HG03039 (cell line): ENCODE measurements around the gene COL1A1.

Source experiments
- ATAC-seq: cut with Tn5 transposase; IDR thresholded peaks from one replicate; pipeline ENCODE4 v1.9.1; 2021; ENCODE audit warnings: mild to moderate bottlenecking, moderate library complexity; ENCODE audit not compliant: unreplicated experiment

Gene COL1A1

DNA sequence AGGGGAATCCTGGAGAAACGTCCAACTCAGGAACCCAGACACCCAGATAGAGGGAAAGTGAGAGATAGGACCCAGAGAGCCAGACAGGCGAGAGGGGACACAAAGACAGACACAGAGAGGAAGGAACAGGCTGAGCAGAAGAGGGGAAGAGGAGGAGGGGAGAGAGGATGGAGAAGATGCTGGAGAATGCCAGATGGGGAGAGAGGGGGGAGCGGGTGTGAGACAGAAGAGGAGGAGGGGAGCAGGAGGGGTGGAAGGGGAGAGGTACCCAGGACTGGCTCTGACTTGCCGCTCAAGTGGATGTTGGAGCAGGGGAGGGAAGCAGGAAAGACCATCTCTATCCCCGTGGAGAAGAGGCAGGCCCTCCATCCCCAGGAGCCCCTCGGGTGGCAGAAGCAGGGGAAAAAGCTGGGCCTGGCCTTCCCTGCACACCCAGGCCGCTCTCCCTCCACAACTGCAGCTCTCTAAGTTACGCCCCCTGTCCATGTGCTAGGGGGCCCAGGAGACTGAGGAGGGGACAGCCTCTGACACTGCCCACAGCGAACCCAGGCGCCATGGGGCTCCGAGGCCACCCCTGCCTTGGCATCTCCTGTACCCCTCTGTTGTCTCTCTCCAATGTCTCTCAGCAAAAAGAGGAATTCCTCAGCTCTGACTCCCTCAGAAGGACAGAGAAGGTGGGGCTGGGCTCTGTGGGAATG is 55.8 kb downstream of the COL1A1 start:
- ATAC-seq = no peak

GRCh38 chr17:50144845-50145531 is 56.4 kb downstream of the COL1A1 start:
- no peak for ATAC-seq

DNA sequence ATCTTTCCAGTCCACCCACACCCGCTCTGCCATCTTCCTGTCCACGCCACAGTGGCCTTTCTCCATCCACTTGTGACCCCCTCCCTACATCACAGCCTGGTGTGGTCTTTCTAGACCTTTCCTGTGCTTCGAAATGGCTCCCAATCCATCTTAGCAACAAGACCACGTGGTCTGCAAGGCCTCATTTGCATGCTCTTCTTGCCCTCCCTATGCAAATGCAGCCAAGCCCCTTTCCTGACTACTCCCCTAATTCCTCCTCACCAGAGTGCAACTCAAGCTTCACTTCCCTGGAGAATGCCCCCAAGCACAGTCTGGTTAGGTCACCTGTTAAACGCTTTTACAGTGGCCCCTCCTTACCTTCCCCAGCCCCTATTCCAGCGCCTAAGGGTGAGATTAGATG is 57.1 kb downstream of the COL1A1 start:
- ATAC-seq = no peak

- ATAC-seq = no peak
These were observed 57.8 kb downstream of the COL1A1 start for GRCh38 chr17:50143461-50144176.

- ATAC-seq = no peak
These were observed 59.7 kb downstream of the COL1A1 start for GRCh38 chr17:50141745-50142110.

- ATAC-seq = no peak
These were observed 60.2 kb downstream of the COL1A1 start for GRCh38 chr17:50141026-50141744.

DNA sequence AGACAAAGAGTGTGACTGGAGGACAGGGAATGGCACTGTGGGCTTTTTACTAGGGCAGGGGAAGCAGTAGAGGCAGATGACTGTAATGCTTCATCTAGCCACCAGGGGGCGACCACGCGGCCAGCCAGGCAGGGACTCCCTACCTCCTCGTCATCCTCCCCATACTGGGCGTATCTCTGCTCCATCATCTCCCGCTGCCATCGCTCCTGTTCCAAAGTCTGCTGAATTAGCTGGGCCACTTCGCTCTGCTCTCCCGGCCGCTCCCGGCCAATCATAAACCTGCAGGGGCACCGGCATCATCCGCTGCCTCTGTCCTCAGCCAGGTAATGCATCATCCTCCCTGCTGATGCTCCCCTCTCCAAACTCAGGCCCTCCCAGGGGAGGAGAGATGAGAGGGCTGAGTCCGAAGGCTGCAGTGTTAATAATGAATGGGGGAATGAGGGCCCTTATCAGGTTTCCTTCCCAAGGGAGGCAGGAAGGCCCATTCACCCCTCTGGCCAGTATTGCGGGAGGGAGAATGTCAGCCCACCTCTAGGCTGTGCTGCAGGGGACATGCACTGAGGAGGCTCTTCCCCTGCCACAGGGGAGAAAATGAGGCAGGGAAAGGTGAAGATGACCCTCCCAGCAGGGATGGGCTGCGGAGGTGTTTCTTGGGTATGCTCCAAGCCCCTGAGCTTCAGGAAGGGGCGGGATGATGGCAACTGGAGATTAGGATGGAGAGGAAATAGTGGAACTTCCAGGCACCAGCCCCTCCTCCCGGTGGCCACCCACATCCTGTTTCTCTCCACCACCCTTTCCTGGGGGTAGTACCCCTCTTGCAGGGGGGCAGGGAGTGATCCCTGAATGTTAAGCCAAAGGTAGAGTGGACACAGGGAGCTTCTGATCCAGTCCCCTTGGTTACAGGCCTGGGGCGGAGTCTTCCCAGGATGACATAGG is 61.2 kb downstream of the COL1A1 start:
- no peak for ATAC-seq

DNA sequence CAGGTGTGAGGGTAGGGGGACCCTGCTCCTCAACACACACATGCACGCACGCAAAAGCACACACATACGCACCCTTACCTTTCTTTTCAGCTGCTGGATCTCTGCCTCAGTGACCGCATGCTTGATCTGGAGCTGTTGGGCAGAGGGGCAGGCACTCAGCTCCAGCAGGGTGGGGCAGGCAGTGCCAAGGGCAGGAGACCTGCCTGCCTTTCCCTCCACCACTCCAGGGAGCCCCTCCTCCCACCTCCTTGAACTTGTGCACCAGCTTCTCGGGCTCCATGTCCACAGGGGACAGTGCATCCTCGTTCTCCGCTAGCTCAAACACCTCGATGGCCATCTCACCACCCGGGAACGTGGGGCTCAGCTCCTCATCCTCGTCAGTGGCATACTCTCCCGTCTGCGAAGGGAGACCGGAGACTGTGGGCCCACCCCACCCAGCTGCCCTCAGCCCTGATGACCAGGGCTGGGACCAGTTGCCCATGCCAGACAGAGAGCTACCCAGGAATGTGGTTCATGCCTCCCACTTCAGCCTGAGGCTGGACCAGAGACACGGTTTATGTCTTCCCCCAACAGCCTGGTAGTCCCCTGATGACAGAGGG is 62.1 kb downstream of the COL1A1 start:
- no peak for ATAC-seq

GRCh38 chr17:50137042-50137441 is 64.4 kb downstream of the COL1A1 start:
- no peak for ATAC-seq

DNA sequence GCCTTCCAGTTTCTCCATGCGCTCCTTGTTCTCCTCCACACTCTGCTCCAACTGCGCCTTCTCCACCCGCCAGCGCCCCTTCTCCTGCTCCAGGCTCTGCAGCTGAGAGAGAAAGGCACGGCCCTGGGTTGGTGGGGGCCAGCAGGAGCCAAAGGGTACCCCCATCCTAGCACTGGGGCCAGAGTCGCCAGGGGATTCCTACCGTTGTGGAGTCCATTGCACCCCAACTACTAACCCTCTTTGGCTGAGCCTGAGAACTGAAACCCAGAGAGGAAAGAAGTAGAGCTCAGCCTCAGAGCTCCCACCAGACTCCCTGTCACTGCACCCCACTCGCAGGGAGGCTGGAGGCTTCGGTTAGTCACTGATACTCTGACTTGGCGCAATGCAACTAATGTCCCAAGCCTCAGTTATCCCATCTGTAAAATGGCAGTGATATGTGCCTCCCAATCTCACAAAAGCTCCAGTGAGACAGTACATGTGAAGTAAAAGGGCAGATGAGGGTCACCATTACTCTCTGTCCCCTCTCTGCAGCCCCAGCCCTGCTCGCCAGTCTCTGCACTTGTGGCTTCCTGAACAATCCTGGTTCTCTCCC is 65.2 kb downstream of the COL1A1 start:
- no peak for ATAC-seq

- no peak for ATAC-seq
These were observed 65.9 kb downstream of the COL1A1 start for GRCh38 chr17:50135316-50136095.

DNA sequence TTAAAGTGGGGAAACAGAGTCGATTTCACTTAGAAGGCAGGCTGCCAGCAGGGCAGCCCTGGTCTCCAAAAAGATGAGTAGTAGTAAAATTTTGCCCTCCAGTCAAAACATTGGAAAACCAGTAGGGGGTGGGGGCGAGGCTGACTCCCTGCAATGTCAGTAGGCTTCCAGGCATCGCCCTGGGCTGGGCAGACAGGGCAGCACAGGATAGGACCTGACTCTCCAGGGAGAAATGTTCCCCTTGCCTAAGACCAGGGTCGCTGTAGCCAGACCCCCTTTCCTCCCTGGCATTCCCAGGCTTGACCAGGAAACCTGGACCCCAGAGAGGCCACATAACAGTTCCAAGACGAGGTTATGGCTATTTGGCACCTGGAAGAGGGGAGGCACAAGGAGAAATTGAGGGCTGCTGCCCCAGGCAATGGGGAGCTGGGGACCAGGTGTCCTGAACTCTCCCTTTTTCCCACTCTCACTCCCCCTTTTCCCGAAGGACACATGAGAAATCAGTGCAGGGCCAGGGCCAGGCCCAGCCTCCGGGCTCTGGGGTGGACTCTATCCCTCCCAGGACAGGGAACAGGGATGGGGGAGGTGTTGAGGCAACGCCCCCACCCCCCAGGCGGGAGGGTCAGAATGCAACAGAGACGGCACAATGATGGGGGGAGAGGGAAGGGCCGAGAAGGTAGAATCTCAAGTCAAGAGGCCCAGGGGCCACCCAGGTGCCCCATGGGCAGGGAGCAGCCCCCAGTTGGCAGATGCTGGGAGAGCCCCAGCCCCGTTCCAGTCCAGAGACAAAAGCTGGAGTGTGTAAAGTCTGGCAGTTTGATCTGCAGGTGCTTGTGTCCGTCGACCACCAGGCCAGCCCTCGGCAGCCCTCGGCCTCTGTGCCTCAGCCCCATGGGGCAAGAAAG is 67.0 kb downstream of the COL1A1 start:
- ATAC-seq = no peak

DNA sequence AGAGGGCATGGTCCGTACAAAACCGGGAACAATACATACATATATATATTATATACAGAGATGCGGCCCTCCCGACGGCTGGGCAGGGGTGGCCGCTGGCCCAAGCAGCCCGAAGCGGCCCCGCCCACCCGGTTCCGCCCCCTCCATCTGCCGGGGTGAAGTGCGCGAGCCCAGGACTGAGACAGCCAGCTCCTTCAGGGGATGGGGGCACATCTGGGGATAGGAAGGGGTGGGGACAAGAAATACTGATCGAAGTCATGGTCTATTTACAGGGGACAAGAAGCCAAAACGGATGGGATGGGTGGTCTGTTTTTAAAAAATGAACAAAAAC is 67.7 kb downstream of the COL1A1 start:
- ATAC-seq = no peak
